ENCODE measurements around the gene BCDIN3D. TPM values are rescaled to one million over a fixed set of nuclear protein-coding genes. Genes with fewer than 3 reads are reported as not detected.

BCDIN3D gene
- total and polyA plus RNA-seq, 9 of the 15 experiments (the other 6 are each of a cell fraction or from before 2014, with no cell fraction given) = 3.7 to 6.9 (median 5.6) TPM

GRCh38 chr12:49828133-49829091 is 14.5 kb downstream of the BCDIN3D start, which contains the start of gene NCKAP5L (continued):
- TF ChIP-seq, protein P1, sequence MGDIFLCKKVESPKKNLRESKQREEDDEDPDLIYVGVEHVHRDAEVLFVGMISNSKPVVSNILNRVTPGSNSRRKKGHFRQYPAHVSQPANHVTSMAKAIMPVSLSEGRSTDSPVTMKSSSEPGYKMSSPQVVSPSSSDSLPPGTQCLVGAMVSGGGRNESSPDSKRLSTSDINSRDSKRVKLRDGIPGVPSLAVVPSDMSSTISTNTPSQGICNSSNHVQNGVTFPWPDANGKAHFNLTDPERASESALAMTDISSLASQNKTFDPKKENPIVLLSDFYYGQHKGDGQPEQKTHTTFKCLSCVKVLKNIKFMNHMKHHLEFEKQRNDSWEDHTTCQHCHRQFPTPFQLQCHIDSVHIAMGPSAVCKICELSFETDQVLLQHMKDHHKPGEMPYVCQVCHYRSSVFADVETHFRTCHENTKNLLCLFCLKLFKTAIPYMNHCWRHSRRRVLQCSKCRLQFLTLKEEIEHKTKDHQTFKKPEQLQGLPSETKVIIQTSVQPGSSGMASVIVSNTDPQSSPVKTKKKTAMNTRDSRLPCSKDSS (IDR thresholded peaks at IDR 0.05; ENCODE audit: low read depth, partially characterized antibody) = no peak
- TF ChIP-seq EP300 (IDR thresholded peaks at IDR 0.05; ENCODE audit: low read length) = no peak; the same call in 1 of the 2 replicates
- no peak for TF ChIP-seq ZNF780A (CRISPR knock-in tag; IDR thresholded peaks at IDR 0.05)
- TF ChIP-seq, protein P2, sequence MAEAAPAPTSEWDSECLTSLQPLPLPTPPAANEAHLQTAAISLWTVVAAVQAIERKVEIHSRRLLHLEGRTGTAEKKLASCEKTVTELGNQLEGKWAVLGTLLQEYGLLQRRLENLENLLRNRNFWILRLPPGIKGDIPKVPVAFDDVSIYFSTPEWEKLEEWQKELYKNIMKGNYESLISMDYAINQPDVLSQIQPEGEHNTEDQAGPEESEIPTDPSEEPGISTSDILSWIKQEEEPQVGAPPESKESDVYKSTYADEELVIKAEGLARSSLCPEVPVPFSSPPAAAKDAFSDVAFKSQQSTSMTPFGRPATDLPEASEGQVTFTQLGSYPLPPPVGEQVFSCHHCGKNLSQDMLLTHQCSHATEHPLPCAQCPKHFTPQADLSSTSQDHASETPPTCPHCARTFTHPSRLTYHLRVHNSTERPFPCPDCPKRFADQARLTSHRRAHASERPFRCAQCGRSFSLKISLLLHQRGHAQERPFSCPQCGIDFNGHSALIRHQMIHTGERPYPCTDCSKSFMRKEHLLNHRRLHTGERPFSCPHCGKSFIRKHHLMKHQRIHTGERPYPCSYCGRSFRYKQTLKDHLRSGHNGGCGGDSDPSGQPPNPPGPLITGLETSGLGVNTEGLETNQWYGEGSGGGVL (CRISPR knock-in tag; IDR thresholded peaks at IDR 0.05) = no peak
- TF ChIP-seq SAP30 (IDR thresholded peaks at IDR 0.05; ENCODE audit: borderline replicate concordance, insufficient read depth, low read depth, low read length, poor library complexity, severe bottlenecking) = peak; percentile 51
- no peak for TF ChIP-seq HBP1 (CRISPR knock-in tag; IDR thresholded peaks at IDR 0.05)
- 0 out of 2 replicates have a peak, but pooled peaks have one; percentile 27 for TF ChIP-seq ZNF12 (CRISPR knock-in tag; IDR thresholded peaks at IDR 0.05)
- TF ChIP-seq MTA3 (IDR thresholded peaks at IDR 0.05; ENCODE audit: borderline replicate concordance) = peak; percentile 76
- no peak for TF ChIP-seq RBBP5 (IDR thresholded peaks at IDR 0.05; ENCODE audit: borderline replicate concordance, insufficient read depth, low read length, poor library complexity, severe bottlenecking)
- no peak for TF ChIP-seq ARHGAP35 (IDR thresholded peaks at IDR 0.05; ENCODE audit: partially characterized antibody)
- TF ChIP-seq, protein P3, sequence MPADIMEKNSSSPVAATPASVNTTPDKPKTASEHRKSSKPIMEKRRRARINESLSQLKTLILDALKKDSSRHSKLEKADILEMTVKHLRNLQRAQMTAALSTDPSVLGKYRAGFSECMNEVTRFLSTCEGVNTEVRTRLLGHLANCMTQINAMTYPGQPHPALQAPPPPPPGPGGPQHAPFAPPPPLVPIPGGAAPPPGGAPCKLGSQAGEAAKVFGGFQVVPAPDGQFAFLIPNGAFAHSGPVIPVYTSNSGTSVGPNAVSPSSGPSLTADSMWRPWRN (IDR thresholded peaks at IDR 0.05; ENCODE audit: low read depth) = no peak
- TF ChIP-seq HLTF (IDR thresholded peaks at IDR 0.05) = no peak
- TF ChIP-seq PCBP1 (IDR thresholded peaks at IDR 0.05; ENCODE audit: low read depth, low read length, poor library complexity, severe bottlenecking) = peak; percentile 17
- no peak for TF ChIP-seq HMBOX1 (IDR thresholded peaks at IDR 0.05)
- no peak for TF ChIP-seq FOXA1 (IDR thresholded peaks at IDR 0.05; ENCODE audit: borderline replicate concordance)
- no peak for TF ChIP-seq RBM34 (IDR thresholded peaks at IDR 0.05; ENCODE audit: borderline replicate concordance, insufficient read depth, low read length)
- TF ChIP-seq ZFP1 (CRISPR knock-in tag; IDR thresholded peaks at IDR 0.05) = no peak
- TF ChIP-seq TEAD2 (tag; IDR thresholded peaks at IDR 0.05) = no peak
- no peak for TF ChIP-seq SLC30A9 (CRISPR knock-in tag; IDR thresholded peaks at IDR 0.05)
- no peak for TF ChIP-seq STAG1 (CRISPR knock-in tag; IDR thresholded peaks at IDR 0.05; ENCODE audit: borderline replicate concordance)
